C1 segment of cervical spinal cord (tissue), 14 donors: ENCODE data around the gene HPRT1.

ENCODE experiments used
- DNase-seq, 14 donors: peaks; one replicate each; lab custom pipeline; 2025; lab: John Stamatoyannopoulos, UW

Gene HPRT1

DNA sequence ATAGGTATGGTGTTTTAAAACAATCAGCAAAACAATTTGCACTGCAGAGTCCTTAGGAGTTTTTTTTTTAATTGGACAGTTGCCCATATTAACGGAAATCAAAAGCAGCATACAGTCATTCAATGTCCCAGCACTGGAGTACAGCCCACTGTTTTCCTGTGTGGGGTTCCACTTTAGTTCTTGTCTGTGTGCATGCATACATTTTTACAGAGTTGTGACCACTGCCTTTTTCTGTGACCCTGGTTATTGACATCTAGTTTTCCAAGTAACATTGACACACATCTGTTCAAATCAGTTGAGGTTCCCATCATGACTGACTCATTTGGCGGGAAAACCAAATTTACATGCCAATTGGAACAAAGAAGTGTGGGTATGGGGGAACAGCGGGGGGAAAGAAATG lies 83.3 kb downstream of the HPRT1 start:
- no peak for DNase-seq

DNA sequence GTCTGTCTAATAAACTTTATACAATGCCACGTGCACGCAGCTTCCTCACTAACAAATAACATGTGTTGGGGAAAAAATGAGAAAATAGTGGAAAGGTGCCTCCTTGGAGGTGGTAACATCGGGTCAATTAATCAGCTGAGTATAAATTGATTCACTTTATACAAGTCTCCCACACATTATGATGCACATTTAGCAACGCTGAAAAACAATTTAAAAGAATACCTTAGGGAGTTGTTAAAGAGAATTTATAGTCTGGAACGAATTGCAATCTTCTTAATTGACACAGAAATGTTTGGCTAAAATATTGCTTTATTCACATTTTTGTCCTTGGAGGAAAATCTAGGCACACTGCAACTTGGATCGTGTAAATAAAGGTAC lies 84.2 kb downstream of the HPRT1 start:
- no peak for DNase-seq

DNA sequence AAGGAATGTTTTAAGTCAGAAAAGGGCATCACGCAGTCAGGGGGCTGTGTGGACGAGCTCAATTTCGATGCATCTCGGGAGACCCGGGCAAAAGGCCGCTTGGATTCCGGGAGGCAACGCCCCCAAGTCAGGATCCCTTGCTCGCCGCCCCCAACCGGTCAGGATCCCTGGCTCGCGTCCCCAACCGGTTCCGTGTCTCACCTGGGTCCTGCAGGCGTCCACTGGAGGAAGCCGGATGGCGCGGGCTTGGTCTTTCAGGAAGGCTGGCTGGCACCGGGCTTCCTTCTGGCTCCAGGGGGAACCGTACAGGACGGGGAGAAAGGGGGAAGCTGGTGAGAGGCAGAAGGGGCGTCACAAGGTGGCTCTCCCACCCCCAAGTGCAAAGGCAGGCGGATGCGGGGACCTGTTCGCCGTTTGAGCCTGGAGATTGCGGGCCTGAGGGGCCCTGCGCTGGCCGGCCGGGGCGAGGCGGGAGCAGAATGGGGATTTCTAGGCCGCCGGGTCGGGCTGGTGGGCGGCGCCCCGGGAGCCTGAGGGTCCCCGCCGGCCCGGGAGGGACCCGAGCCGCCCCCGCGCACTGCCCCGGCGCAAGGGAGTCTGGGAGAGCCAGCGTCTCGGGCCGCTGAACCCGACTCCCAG lies 84.7 kb downstream of the HPRT1 start:
- no peak for DNase-seq

DNA sequence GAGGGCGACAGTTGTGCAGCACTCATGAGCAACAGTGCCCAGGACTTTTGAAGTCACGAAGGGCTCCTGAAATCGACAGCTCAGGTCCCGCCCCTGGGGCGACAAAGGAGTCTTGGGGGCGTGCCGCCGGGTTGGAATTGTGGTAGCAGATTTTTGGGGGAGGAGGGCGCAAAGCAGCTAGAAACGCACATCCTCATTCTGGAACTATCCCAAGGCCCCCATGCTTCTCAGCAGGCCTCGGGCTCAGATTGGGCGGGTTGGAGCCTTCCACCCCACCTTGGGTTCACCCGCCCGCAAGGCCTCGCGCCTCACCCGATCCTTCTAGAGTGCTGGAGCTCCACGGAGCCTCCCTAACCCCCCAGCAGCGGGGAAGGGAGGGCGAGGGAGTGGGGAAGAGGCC lies 85.5 kb downstream of the HPRT1 start:
- no peak for DNase-seq

DNA sequence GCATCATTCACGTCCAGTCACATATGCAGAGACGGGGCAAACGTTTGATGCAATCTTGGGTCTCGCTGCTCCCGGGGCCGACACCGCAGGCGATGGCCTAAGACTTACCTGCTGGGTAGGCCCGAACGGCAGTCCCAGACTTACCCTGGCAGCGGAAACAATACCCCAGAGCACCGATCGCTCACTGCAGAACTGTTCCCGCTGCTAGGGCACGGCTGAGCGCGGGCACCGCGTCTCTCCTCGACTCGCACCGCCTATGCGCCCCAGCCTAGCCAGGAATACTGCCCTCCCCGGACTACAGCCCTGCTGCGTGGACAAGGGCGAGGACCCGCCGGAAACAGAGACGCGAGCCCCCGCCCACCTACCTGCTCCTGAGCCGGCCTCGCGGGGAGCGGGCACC lies 86.2 kb downstream of the HPRT1 start:
- no peak for DNase-seq

DNA sequence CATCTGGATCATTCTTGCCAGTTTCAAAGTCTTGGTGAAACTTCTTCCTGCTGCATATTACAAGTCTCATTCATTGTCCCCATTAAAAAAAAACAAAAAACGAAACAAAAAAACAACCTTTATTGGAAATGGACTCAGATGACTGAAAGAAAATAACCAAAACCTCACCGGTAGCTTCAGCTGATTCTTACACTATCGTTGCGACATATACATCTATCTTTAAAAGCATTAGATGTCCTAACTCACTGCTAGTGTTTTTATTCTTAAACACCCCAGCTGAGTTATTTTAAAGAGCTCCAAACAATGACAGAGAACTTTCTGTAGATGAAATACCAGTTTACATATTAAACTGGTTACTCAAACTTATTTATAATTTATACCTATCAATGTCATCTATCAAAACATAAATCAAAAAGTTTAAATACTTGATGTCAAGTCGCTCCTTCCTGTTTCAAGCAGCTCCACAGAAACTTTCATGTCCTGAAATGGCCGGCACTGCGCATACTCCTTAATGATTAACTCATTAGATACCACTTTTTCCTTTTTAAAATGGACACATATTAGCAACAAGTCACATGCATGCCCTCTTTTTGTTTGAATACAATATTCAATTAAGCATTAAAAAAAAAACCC lies 87.2 kb downstream of the HPRT1 start:
- DNase-seq = no peak

DNA sequence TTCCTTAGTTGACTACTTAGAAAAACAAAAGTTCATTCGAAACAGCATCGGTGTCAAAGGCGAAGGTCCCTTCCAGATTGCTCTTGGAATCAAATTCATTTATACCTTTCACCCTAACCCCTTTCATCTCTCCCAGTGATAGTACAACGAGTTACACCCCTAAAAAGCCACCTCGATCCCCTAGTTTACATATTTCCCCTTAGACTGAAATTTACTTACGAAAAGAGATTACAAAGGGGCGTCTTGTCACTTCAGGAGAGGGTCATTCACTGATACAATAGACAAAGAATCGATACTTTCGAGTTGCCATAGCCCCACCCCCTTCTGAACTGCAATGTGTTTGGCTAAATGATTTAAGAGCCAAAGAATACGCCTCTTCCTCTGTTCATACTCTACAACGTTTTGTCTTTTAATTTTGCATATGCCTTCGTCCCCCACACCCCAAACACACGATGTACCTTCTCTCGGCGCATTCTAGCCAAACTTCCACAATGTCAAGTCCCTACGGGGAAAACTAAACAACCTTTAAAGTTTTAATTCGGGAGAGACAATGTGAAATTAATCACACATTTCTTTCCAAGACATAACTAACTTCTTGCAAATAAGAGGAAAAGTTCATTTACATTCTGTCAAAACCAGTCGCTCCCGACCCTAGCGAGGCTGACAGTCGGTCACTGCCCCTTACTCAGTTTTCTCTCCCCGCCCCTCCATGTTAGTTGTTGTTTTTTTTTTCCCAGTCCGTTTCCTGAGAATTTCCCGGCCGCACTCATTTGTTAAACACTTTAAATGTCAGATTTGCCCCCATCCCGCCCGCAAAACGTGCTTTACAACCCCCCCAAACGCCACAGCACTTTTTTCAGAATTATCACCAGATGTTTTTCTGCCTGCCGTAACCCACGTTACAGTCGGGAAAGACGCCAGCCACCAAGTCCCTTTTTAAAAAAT lies 88.6 kb downstream of the HPRT1 start:
- DNase-seq = no peak
